Caco-2 (cell line): ENCODE measurements around the gene HAUS2. TPM values are rescaled to one million over a fixed set of nuclear protein-coding genes. Genes with fewer than 3 reads are reported as not detected.

Source experiments
- BruUV-seq: library from RNA; stranded (reverse); fragments of 400-500 nt; replicated peaks from 2 replicates; lab custom pipeline; 2021; lab: Mats Ljungman, UMichigan
- CTCF ChIA-PET: fragments of 300-600 bp; sonication (Branson Sonifier 250); formaldehyde crosslinking; loops from one replicate; lab custom pipeline; 2022; ENCODE audit warnings: antibody characterized with exemption; lab: Charles Lee
- POLR2A ChIA-PET: fragments of 300-600 bp; sonication (Branson Sonifier 250); formaldehyde crosslinking; loops from one replicate; lab custom pipeline; 2022; ENCODE audit warnings: antibody characterized with exemption; lab: Charles Lee
- DNase-seq, 2 experiments: peaks; one replicate each; pipeline versions ENCODE4 v3.0.0 to v3.0.0-alpha.2; 2020 to 2022
- H3K27me3 ChIP-seq: replicated peaks from 2 replicates; pipeline ENCODE4 v1.6.0; 2011; ENCODE audit warnings: low read length; ENCODE audit not compliant: control insufficient read depth, insufficient read depth
- H3K36me3 ChIP-seq: 2 replicates; pipeline ENCODE4 v1.5.1; 2011; ENCODE audit warnings: low read length; ENCODE audit not compliant: control insufficient read depth, insufficient read depth
- H3K4me1 ChIP-seq: fragments of 250-450 bp; sonication (Bioruptor Pico); 2 replicates; pipeline ENCODE4 v1.5.1; 2020; ENCODE audit warnings: mild to moderate bottlenecking
- H3K4me3 ChIP-seq: 2 replicates; pipeline ENCODE4 v1.5.1; 2011; ENCODE audit warnings: low read depth, mild to moderate bottlenecking, control low read depth, low read length
- H3K9me3 ChIP-seq: fragments of 250-450 bp; sonication (Bioruptor Pico); 2 replicates; pipeline ENCODE4 v1.5.1; 2020; ENCODE audit warnings: mild to moderate bottlenecking, moderate library complexity
- H3K27ac Mint-ChIP-seq: one replicate; pipeline ENCODE4 v1.8.0; 2022; ENCODE audit warnings: mixed read lengths; ENCODE audit not compliant: unreplicated experiment
- H3K27me3 Mint-ChIP-seq: one replicate; pipeline ENCODE4 v1.8.0; 2022; ENCODE audit warnings: mixed read lengths; ENCODE audit not compliant: insufficient read depth, unreplicated experiment
- H3K36me3 Mint-ChIP-seq: one replicate; pipeline ENCODE4 v1.8.0; 2022; ENCODE audit warnings: mild to moderate bottlenecking, mixed read lengths; ENCODE audit not compliant: insufficient read depth, unreplicated experiment
- H3K4me1 Mint-ChIP-seq: one replicate; pipeline ENCODE4 v1.8.0; 2022; ENCODE audit warnings: low read depth, mixed read lengths; ENCODE audit not compliant: unreplicated experiment
- H3K4me3 Mint-ChIP-seq: one replicate; pipeline ENCODE4 v1.8.0; 2022; ENCODE audit warnings: mild to moderate bottlenecking, moderate library complexity, mixed read lengths; ENCODE audit not compliant: unreplicated experiment
- H3K9me3 Mint-ChIP-seq: one replicate; pipeline ENCODE4 v1.8.0; 2022; ENCODE audit warnings: mixed read lengths; ENCODE audit not compliant: unreplicated experiment
- intact Hi-C: fragments of 100-400 bp; cut with micrococcal nuclease; formaldehyde crosslinking; loops from one replicate; pipeline ENCODE4 v1.10.0; 2022; ENCODE audit not compliant: unreplicated experiment
- total RNA-seq: library from RNA; stranded (reverse); gene quantifications from 2 replicates; pipeline ENCODE4 v1.2.3, GENCODE V29; 2022
- TF ChIP-seq, protein P1 (sequence below), 2 experiments: fragments of 200-600 bp in 1 of 2; IDR thresholded peaks; 1 replicate in 1 of 2; 2 replicates in 1 of 2; pipeline versions ENCODE4 v1.5.1 to v1.8.0; 2011 to 2022; ENCODE audit warnings: antibody characterized with exemption in 1 of 2, control low read depth in 1 of 2, inconsistent platforms in 1 of 2, low read depth in 1 of 2, low read length in 1 of 2, mild to moderate bottlenecking in 1 of 2, moderate library complexity in 1 of 2; ENCODE audit not compliant: insufficient read depth in 1 of 2, severe bottlenecking in 1 of 2, unreplicated experiment in 1 of 2

The HAUS2 gene
- total RNA-seq, 1 experiment from 2014 or later: 35.7 TPM

DNA sequence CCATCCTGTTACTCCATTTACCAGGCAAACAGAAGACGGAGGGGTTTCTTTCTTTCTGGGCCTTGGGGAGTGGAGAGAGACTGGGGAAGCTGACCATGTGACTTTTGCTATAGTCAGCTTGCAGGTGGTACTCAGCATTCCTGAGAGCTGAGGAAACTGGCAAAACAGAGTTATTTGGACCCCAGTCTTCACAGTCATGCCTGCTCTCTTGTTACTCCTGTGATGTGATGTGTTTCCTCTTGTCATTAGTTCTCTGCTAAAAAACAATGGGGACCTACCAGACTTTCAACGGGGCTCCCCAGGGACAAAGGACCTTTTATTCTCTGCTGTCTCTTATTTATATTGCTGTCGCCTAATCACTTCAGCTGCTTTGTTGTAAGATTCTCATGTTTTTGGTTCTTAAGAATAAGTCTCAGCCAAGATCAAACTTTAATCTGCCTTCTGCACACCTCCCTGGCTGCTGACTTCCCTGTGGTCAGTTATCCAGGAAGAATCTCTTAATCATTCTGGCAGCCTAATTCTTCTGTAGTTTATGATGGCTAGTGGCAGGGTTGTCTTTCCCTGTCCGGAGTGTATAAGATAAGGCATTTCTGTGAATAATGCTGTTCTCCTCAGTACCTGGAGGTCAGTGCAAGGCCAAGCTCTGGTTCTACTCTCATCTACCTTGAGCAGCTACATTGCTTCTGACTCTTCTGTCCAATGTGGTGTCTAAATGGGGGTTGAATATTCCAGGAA lies 35.6 kb downstream of the HAUS2 start:
- TF ChIP-seq, protein P1, sequence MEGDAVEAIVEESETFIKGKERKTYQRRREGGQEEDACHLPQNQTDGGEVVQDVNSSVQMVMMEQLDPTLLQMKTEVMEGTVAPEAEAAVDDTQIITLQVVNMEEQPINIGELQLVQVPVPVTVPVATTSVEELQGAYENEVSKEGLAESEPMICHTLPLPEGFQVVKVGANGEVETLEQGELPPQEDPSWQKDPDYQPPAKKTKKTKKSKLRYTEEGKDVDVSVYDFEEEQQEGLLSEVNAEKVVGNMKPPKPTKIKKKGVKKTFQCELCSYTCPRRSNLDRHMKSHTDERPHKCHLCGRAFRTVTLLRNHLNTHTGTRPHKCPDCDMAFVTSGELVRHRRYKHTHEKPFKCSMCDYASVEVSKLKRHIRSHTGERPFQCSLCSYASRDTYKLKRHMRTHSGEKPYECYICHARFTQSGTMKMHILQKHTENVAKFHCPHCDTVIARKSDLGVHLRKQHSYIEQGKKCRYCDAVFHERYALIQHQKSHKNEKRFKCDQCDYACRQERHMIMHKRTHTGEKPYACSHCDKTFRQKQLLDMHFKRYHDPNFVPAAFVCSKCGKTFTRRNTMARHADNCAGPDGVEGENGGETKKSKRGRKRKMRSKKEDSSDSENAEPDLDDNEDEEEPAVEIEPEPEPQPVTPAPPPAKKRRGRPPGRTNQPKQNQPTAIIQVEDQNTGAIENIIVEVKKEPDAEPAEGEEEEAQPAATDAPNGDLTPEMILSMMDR (IDR thresholded peaks at IDR 0.05; ENCODE audit: insufficient read depth in 1 of 2, low read depth in 1 of 2, low read length in 1 of 2, severe bottlenecking in 1 of 2, unreplicated experiment in 1 of 2): no peak
- intact Hi-C loops: no loop called here
- H3K27me3 Mint-ChIP-seq: peaks cover 24% of the 10 kb centered on the region
- H3K27ac Mint-ChIP-seq: no peak overlapping the region
- Histone ChIP-seq H3K36me3 (no peaks in the 10 kb centered on the region), H3K9me3 (no peaks in the 10 kb centered on the region), H3K4me1 (0 out of 2 replicates have a peak, but pooled peaks cover 7% of the 10 kb centered on the region), H3K4me3 (no peak overlapping the region), H3K27me3 (no peaks in the 10 kb centered on the region)
- H3K4me1 Mint-ChIP-seq: peaks cover 7% of the 10 kb centered on the region
- POLR2A ChIA-PET: no interaction called here
- DNase-seq: no peak
- no peak overlapping the region for H3K4me3 Mint-ChIP-seq
- H3K36me3 Mint-ChIP-seq: no peaks in the 10 kb centered on the region
- CTCF ChIA-PET: no interaction called here
- no peaks in the 10 kb centered on the region for H3K9me3 Mint-ChIP-seq
- BruUV-seq: no TSS peak

DNA sequence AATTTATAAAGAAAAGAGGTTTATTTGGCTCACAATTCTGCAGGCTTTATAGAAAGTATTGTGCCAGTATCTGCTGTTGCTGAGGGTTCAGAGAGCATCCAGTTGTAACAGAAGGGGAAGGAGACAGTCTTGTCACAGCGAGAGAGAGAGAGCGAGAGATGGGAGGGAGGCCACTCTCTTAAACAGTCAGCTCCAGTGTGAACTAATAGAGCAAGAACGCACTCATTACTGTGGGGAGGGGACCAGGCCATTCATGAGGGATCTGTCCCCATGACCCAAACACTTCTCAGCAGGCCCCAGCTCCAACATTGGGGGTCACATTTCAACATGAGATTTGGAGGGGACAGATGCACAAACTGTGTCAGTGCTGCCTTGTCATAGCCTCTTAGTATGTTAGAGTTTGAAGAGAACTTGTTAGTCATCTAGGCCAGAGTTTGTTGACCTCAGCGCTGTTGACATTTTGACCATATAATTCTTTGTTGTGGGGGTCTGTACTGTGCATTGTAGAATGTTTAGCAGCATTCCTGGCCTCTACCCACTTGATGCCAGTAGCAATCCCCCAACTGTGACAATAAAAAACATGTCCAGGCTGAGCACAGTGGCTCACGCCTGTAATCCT lies 42.1 kb downstream of the HAUS2 start:
- BruUV-seq: no TSS peak
- Histone ChIP-seq H3K4me3 (no peak overlapping the region), H3K36me3 (no peaks in the 10 kb centered on the region), H3K4me1 (peaks cover 3% of the 10 kb centered on the region; the same call in 1 of the 2 replicates), H3K27me3 (no peaks in the 10 kb centered on the region), H3K9me3 (no peaks in the 10 kb centered on the region)
- no peaks in the 10 kb centered on the region for H3K27me3 Mint-ChIP-seq
- CTCF ChIA-PET: interaction anchor here (0.7 to 1.4 kb wide), 2 partner anchors 42 to 504 kb away, joined by 4 read pairs; partner anchors contain the start of genes HAUS2 and LRRC57
- H3K27ac Mint-ChIP-seq: no peak overlapping the region
- no peak for DNase-seq
- TF ChIP-seq, protein P1 (IDR thresholded peaks at IDR 0.05; ENCODE audit: insufficient read depth in 1 of 2, low read depth in 1 of 2, low read length in 1 of 2, severe bottlenecking in 1 of 2, unreplicated experiment in 1 of 2): no peak
- no peaks in the 10 kb centered on the region for H3K36me3 Mint-ChIP-seq
- intact Hi-C loops: no loop called here
- no peak overlapping the region for H3K4me3 Mint-ChIP-seq
- no peaks in the 10 kb centered on the region for H3K4me1 Mint-ChIP-seq
- no peaks in the 10 kb centered on the region for H3K9me3 Mint-ChIP-seq
- POLR2A ChIA-PET: no interaction called here

DNA sequence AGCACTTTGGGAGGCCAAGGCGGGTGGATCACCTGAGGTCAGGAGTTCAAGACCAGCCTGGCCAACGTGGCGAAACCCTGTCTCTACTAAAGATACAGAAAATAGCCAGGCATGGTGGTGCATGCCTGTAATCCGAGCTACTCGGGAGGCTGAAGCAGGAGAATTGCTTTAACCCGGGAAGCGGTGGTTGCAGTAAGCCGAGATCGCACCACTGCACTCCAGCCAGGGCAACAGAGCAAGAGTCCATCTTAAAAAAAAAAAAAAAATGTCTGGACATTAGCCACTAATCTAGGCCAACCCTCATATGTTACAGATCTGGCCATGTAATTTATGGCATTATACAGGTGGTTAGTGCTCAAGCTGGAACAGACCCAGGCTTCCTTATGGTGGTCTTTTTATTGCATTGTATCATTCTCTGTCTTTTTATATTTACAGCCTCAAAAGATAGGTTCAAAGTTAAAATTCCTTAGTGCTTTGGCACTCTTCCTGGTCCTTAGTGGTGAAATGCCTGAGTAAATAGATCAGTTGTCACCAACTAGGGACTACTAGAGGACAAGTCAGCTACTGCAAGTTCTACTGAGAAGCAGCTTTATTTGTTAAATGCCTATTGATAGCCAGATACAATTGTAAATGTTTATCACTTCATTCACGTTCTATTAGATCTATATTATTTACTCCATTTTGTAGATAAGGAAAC lies 42.7 kb downstream of the HAUS2 start:
- no peaks in the 10 kb centered on the region for H3K27me3 ChIP-seq
- no TSS peak for BruUV-seq
- no peak for DNase-seq
- POLR2A ChIA-PET: interaction anchor here (1.2 kb wide), 1 partner anchor 16 kb away, joined by 4 read pairs; the partner anchor contains the start of gene STARD9
- no peak overlapping the region for H3K4me3 ChIP-seq
- intact Hi-C loops: no loop called here
- CTCF ChIA-PET: interaction anchor here (0.7 to 2.2 kb wide), 4 partner anchors 9 to 504 kb away, joined by 3 to 12 read pairs (median 4); partner anchors contain the start of genes HAUS2 and LRRC57
- H3K4me1 ChIP-seq: peaks cover 3% of the 10 kb centered on the region; the same call in 1 of the 2 replicates
- no peaks in the 10 kb centered on the region for H3K36me3 Mint-ChIP-seq
- no peaks in the 10 kb centered on the region for H3K36me3 ChIP-seq
- no peaks in the 10 kb centered on the region for H3K9me3 Mint-ChIP-seq
- H3K4me3 Mint-ChIP-seq: no peak overlapping the region
- no peaks in the 10 kb centered on the region for H3K4me1 Mint-ChIP-seq
- H3K9me3 ChIP-seq: no peaks in the 10 kb centered on the region
- no peaks in the 10 kb centered on the region for H3K27me3 Mint-ChIP-seq
- H3K27ac Mint-ChIP-seq: no peak overlapping the region
- TF ChIP-seq, protein P1 (IDR thresholded peaks at IDR 0.05; ENCODE audit: insufficient read depth in 1 of 2, low read depth in 1 of 2, low read length in 1 of 2, severe bottlenecking in 1 of 2, unreplicated experiment in 1 of 2): peak; percentile 28 to 36
